SU-DHL-6 (cell line): ENCODE measurements around the gene SSTR5.

Experiments
- CTCF ChIP-seq: fragments of 200-600 bp; sonication (generic); IDR thresholded peaks from one replicate; pipeline ENCODE4 v1.5.1; 2017; ENCODE audit warnings: antibody characterized with exemption, mild to moderate bottlenecking, low read length, moderate library complexity; ENCODE audit not compliant: insufficient read depth, poor library complexity, severe bottlenecking
- EZH2phosphoT487 ChIP-seq: fragments of 200-600 bp; sonication (generic), shearing (Covaris generic); conservative IDR thresholded peaks from 2 replicates; pipeline ENCODE4 v1.6.1; 2018; ENCODE audit warnings: mild to moderate bottlenecking, antibody characterized with exemption, low read length, moderate library complexity, mixed read lengths

GRCh38 chr16:1125471-1125870 lies 52.9 kb downstream of the SSTR5 start:
- TF ChIP-seq CTCF (no peak), EZH2phosphoT487 (no peak)
